SIG-M5 treated with dmso at 0.1 percent for 504 hours (cell line): ENCODE measurements around the gene SPATA46.

Source experiments
- DNase-seq: peaks from one replicate; lab custom pipeline; 2025; ENCODE audit not compliant: unreplicated experiment; lab: John Stamatoyannopoulos, UW

The SPATA46 gene

DNA sequence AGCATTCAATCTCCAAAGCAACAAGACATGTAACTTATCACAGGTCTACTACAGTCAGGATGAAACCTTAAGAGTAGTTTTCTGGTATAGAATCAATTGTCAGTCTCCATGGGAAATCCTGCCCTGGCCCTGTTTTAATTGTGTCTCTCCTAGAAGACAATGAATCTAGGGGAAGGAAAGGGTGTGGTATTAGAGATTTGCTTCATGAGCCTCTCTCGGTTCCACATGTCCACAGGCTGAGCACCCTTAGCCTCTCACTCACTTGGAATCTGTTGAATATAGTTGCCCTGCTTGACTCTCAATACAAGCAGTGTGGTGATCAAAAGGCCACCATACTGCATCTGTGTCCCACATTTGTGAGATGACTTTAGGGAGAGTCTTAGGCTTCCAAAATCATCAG, 17.7 kb downstream of the SPATA46 start:
- no peak for DNase-seq

DNA sequence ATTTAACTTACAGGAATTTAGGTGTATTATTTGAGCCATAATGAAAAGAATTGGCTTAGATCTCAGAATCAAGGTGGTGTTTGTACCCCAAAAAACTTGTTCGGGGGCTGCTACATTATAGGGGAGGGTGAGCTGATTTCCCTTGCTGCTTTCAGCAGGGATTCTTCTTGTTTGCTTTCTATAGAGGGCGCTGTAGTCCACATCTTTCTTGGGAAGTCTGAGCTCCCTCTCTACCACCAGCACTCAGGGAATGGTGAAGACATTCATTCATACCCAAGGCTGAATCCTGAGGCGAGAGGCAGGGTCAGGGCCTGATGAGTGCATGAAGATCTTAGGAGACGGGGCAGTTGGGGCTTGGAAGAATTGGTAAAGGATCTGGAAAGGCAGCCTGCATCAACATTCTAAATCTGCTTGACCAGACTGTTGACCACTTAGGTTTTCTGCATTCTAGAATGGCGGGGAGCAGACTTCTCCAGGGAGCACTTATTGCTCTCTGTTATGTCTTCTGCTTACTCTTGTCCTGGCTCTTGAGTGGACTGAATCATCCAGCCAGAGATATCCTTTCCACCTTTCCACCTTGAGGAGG, 18.9 kb downstream of the SPATA46 start:
- peak; percentile 64 for DNase-seq

DNA sequence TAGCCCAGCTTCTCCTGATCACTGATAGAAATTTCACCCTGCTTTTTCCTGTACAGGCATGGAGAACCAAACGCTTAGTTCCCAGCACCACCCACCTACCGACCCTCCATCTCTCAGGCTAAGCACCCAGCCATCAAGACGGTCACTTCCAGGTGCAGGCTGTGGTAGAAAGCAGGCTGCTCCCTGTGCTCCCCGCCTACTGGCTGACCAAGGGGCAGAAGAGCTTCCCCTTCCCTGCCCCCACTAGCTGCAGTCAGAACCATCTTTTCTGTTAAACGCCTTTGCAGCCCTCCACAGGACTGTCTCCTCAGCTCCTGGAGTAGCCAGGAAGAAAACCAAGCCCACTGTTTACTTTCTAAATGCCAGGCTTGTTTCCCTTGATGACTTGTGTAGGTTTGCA, 23.0 kb downstream of the SPATA46 start:
- no peak for DNase-seq

DNA sequence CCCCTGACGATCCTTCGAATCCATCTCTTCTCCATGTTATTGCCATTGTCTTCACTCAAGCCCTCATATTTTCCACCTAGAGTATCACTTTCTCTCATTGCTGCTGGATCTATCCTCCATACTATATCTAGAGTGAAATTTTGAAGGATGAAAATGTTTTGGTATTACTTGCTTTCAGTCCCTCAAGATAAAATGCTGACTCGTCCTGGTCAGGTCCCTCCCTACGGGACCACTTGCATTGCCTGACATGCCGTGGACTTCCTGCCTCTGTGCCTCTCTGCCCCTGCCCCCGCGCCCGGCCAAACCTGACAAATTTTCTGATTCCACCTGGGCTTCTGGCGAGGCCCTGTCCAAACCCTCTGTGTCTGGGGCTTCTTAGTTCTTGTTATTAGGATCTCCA, 23.6 kb downstream of the SPATA46 start:
- no peak for DNase-seq

DNA sequence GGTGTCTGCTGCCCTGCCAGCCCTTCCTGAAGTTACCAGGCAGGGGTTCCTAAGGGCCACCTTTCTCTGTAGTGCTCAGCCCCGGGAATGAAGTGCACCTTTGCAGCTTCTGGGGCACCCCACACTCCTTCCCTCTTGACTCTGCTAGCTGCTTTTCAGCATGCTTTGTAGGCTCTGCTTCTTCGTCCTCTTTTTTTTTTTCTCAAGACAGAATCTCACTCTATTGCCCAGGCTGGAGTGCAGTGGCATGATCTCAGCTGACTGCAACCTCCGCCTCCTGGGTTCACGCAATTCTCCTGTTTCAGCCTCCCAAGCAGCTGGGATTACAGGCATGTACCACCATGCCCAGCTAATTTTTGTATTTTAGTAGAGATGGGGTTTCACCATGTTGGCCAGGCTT, 24.8 kb downstream of the SPATA46 start:
- peak; percentile 21 for DNase-seq

DNA sequence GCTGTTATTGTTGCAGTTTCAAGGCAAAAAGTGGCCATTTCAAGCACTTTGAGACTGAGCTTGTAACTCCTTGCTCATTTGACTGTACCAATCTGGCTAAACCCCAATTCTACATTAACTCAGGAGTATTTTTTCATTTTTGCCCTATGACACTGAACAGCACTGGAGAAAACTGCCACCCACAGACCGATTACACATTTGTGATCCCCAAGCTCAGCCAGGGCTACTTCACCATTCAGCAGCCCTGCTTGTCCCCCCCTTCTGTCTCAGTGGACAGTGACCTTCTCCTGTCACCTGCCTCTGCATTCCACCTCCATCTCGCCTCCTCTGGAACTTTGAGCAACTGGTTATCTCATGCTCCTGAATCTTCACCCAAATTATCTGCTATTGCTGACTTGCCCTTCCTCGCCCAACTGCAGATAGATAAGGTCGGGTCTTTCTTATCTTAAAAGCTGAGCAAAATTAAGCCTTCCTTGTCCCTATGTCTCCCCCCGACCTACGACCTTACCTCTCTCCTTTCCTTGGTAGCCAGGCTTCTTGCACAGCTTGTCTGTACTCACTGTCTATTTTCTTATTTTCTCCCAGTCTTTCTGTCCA, 25.3 kb downstream of the SPATA46 start:
- DNase-seq: no peak

DNA sequence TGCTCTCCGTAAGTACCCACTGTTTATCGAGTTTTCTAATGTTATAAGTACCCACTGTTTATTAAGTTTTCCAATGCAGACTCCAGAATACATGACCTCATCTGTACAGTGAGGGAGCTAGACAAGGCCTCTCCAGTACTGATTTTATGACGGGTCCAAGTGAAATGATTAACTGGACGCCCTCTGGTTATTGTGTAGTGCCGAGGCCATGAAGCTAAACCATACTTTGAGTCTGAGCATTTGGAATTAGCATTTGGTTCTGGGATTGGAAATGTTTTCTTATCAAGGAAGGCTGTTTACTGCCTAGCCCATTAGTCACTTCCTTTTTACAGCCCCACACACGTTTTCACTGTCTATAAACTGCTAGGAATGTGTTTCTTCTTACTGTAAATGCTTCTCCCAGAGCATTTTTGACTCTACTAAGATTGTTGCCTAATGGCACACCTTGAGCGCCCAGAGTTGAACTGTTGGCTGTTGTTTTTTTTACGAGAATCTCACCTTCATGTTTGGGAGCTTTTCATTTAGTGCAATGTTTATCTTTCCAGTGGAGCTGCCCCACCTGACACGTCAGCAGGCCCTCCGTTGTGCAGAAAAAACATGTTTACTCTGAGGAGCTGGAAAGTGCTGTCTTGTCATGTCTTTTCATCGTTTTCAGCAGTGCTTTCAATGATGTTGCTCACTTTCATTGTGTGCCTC, 26.9 kb downstream of the SPATA46 start:
- no peak for DNase-seq

DNA sequence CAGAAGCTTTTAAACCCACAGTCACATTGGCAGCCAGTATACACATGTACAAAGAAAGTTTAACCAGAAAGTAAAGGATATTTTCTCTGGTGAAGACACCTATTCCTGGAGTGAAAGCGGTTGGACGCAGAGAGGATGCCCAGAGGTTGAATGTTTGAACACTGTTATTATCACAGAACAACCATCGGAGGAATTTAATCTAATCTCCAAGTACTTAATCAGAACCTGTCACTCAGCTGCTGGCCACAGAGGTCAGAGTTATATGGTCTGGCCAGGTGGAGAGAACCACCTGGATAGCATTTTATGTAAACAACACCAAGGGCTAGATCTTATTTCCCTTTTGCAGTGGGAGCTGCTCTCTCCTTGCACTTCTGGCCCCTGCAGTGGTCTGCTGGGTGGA, 29.4 kb downstream of the SPATA46 start:
- no peak for DNase-seq

DNA sequence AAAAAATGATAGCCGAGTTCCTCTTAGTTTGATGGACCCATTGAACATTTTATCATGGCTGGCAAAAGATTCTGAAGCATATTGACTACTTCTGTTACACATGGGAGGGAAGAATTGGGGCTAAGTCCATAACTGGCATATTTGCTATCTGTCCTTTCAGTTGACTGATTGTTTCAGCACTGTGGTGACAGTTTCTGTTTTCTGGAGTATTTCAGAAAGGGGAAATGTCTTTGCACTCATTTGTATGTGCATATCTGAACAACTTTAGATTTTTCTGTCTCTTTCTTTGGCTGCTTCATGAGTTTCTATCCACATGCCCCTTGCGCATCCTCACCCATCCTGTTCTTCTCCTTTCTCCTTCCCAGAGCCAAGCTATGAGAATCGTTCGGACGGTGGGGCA, 33.2 kb downstream of the SPATA46 start:
- no peak for DNase-seq

DNA sequence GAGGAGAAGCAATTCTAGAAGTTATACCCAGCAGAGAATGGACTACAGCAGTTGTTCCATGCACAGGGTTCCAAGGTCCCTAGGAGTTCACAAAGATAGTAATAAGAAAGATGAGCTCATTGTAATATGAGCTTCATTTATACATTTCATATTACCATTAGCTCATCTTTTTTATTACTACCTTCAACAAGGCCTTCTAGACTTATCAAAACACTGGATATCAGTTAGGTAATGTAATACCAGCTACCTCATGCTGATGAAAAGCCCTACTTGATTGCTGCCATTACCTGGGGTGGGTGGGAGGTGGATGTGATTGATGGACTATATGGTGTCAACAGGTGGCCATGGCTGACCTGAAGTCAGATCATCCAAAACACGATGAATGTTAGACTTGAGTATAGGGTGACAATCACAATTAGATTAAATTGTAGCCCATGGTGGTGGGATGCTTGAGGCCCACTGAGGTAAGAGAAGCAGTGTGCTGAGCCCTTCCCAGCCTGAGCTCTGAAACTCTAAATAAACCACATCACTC, 34.1 kb downstream of the SPATA46 start:
- DNase-seq: no peak

DNA sequence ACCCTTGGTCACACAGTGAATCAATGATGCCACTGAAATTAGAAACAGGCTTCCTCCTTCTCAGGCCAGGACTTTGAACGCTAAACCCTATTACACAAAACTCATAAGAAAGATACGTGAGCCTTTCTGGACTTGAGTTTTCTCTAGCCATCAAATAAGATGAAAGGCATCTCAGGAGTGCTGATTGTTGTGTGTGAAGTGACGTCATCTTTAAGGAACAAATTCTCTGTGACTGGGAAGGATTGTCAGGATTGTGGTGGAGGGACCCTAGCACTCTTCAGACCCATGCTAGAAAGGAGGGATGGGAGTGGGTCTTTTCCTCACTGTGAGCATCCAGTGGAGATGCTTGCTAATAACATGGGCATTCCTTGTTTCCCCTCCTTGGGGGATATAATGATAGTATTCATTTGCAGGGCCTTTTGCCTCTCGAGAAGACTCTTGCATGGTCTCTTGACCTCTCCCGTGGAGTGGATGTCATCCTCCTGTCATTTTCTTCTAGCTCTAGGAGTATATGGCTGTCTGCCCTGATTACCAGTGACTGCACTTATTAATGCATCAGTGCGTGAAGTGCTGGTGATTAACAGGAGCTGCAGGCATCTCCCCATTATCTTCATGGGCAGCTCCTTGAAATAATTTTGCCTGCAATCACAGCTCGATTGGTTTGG, 39.9 kb downstream of the SPATA46 start:
- no peak for DNase-seq

DNA sequence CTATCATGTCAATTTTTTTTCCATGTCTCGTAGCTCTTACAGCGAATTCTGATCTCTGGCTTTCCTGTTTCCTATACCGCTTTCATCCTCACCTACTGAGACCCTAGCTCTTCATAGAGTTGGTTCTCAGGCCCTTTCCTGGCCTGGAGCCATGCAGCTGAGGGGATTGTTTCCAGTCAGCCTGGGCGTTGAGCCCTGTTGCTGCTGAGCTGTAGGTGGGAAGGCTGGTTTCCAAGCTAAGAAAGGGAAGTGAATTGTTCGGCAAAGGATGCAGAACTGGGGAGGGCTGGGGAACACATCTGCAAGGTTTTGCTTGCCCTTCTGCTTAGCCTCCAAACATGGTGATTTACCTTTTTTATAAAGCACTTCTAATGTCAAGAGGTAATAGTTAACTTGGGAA, 41.5 kb downstream of the SPATA46 start:
- no peak for DNase-seq

DNA sequence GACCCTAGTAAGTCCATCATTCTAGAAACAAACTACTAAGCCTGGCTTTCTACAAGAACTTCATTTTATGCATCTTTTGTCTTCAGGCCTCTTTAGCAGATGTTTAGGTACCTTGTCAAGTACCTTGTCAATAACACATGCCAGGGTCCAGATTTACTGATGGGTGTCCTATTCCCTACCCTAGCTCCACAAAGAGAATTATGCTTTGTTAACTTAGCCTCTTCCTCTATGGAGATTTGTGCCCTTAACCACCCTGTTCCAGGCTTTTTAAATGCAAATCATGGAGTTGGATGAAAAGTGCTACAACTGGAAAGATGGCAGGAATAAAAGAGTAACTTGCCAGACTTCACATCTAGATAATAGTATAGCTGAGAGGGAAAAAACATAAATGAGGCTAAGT, 42.7 kb downstream of the SPATA46 start:
- no peak for DNase-seq

DNA sequence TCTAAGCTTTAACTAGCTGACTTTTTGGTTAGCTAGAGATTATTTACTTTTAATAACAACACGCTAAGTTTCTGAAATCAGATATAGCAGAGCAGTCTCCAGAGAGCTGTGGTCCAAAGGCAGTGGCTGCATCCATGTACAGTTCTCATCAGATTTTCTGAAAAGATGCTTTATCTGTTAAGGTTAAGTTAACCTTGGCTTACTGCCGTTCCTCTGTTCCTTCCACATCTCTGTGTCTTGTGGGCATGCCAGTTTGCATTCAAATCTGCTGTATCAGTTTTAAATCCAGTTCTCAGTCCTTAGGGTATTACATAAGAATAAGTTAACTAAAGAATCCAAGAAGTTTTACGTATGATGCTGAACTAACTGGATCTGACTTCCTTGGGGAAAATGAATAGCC, 46.8 kb downstream of the SPATA46 start:
- DNase-seq: no peak

DNA sequence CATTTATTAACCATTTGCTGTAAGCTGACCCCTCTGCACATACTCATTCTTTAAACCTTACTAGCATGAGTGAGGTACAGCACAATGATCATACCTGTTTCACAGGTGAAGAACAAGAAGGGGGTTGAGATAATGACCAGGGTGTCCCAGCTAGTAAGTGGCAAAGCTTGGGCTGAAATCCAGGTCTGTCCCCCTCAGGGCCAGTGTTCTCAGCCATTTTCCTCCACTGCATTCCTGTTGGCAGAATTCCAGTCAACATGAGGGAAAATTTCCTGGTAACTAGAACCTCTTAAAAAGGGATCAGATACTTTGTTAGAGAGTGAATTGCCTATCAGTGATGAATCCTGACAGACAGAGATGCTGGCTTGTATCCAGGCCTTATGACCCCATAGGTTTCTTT, 48.1 kb downstream of the SPATA46 start:
- no peak for DNase-seq

DNA sequence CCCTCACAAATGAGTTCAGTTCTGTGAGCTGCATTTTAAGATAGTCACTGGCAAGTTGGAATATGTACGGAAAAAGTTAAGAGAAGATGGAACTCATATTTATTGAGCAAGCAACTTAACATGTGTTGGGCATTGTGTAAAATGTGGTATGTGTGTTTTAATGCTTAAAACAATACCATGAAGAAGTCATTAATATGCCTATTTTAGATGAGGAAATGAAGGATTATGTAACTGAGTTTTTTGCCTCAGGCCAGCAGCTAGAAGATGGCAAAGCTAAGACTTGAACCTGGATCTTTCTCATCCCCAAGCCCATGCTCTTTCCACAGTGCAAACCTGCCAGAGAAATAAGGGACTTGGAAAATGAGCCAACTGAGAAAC, 48.9 kb downstream of the SPATA46 start:
- DNase-seq: peak; percentile 50

DNA sequence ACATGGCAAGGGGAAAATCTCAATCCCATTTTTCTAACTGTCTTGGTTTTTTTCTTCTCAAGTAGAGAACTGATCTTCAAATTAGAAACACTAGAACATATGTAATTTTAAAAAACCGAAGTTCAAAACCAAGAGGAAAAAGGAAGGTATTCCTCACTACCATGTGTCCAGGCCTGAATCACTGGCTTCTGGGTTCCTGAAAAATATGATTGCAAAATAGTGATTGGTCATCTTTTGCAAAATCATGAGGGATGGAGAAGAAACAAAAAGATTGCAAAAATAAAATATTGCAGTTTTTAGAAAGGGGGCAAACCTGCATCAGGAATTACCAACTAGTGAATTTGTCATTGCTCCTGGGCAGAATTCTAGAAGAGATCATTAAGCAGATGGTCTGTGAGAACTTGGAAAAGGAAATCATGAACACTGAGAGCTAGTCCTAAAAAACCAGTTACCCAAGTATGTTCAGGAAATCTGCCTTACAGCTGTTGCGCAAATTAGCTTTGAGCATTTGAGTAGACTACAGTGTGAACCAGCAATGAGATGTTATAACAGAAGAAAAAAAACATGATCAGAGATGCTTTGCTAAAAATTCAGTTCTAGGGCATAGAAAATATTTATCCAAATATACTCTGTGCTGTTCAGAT, 49.4 kb downstream of the SPATA46 start:
- peak; percentile 48 for DNase-seq

DNA sequence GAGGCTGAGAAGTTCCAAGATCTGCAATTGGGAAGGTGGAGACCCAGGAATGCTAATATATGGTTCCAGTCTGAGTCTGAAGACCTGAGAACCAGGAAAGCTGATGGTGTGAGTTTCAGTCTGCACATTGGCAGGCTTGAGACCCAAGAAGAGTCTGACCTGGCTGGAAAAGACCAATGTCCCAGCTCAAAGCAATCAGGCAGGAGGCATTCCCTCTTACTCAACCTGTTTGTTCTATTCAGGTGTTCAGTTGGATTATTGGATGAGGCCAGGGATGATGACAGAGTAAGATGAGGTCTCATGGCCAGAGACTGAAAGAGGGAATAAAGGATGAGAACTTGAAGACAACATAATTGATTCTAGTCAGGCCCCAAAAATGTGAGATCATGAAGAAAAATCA, 50.1 kb downstream of the SPATA46 start:
- DNase-seq: no peak

DNA sequence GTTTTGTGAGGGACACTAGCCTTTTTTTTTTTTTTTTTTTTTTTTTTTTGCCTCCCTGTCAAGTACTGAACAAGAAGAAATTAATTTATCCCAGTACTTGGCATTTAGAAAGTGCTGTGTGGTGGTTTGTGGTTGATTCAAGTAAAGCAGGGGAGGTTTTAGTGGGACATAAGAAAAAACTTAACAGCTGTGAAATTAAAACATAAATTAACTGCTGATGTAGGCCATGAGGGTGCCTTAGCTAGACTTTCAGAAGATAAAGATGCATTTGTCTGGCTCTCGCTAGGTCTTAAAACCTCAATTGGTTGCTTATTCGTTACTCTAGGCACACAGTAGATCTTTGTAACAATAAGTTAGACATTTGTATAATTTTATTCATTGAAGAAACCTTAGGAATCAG, 52.3 kb downstream of the SPATA46 start:
- no peak for DNase-seq
